C4-2B (cell line): ENCODE measurements around the gene TTYH3.

ENCODE experiments used
- H3K27ac ChIP-seq: fragments of 450-650 bp; 2 replicates; pipeline ENCODE4 v1.5.1; 2017
- ZFX ChIP-seq: fragments of 450-650 bp; IDR thresholded peaks from 2 replicates; pipeline ENCODE4 v1.6.1; 2017
- TF ChIP-seq, protein P1 (sequence below): fragments of 450-650 bp; conservative IDR thresholded peaks from 2 replicates; pipeline ENCODE4 v1.5.1; 2017; ENCODE audit warnings: mild to moderate bottlenecking

TTYH3 gene

GRCh38 chr7:2710901-2711551, 79.2 kb downstream of the TTYH3 start:
- no peak overlapping the region for H3K27ac ChIP-seq
- no peak for TF ChIP-seq ZFX
- TF ChIP-seq, protein P1, sequence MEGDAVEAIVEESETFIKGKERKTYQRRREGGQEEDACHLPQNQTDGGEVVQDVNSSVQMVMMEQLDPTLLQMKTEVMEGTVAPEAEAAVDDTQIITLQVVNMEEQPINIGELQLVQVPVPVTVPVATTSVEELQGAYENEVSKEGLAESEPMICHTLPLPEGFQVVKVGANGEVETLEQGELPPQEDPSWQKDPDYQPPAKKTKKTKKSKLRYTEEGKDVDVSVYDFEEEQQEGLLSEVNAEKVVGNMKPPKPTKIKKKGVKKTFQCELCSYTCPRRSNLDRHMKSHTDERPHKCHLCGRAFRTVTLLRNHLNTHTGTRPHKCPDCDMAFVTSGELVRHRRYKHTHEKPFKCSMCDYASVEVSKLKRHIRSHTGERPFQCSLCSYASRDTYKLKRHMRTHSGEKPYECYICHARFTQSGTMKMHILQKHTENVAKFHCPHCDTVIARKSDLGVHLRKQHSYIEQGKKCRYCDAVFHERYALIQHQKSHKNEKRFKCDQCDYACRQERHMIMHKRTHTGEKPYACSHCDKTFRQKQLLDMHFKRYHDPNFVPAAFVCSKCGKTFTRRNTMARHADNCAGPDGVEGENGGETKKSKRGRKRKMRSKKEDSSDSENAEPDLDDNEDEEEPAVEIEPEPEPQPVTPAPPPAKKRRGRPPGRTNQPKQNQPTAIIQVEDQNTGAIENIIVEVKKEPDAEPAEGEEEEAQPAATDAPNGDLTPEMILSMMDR: no peak

GRCh38 chr7:2711895-2712675, 80.3 kb downstream of the TTYH3 start:
- TF ChIP-seq, protein P1: no peak

GRCh38 chr7:2713370-2713769, 81.6 kb downstream of the TTYH3 start:
- H3K27ac ChIP-seq: no peak overlapping the region

More at GRCh38 chr7:2711895-2712675, 80.3 kb downstream of the TTYH3 start:
- H3K27ac ChIP-seq: no peak overlapping the region

DNA sequence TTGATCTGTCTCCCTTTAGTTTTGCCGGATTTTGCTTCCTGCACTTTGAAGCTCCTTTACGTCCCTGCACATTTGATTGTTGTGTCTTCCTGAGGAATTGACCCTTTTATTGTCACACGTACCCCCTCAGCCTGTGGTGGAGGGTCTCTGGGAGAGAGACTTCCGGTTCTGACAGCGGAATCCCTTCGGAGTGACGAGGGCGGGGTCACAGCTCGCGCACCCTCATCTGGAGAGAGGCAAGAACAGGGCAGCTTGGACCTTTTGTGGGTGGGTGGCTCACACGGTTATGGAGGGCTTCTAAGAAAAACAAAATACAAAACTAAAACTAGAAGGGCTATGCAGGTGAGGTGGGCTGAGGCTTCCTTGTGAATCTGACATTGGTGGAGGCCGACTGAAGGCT, 82.2 kb downstream of the TTYH3 start:
- no peak overlapping the region for H3K27ac ChIP-seq
- no peak for TF ChIP-seq ZFX
- TF ChIP-seq, protein P1: no peak

More at GRCh38 chr7:2713370-2713769, 81.6 kb downstream of the TTYH3 start:
- TF ChIP-seq ZFX: no peak
- TF ChIP-seq, protein P1: no peak
